Measurements from ENCODE around the gene TMEM253. TPM values are rescaled to one million over a fixed set of nuclear protein-coding genes. Genes with fewer than 3 reads are reported as not detected.

The TMEM253 gene
- total RNA-seq, 2 experiments from 2014 or later: not detected

- TF ChIP-seq, protein P1, sequence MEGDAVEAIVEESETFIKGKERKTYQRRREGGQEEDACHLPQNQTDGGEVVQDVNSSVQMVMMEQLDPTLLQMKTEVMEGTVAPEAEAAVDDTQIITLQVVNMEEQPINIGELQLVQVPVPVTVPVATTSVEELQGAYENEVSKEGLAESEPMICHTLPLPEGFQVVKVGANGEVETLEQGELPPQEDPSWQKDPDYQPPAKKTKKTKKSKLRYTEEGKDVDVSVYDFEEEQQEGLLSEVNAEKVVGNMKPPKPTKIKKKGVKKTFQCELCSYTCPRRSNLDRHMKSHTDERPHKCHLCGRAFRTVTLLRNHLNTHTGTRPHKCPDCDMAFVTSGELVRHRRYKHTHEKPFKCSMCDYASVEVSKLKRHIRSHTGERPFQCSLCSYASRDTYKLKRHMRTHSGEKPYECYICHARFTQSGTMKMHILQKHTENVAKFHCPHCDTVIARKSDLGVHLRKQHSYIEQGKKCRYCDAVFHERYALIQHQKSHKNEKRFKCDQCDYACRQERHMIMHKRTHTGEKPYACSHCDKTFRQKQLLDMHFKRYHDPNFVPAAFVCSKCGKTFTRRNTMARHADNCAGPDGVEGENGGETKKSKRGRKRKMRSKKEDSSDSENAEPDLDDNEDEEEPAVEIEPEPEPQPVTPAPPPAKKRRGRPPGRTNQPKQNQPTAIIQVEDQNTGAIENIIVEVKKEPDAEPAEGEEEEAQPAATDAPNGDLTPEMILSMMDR (IDR thresholded peaks at IDR 0.05): no peak
- CTCF ChIA-PET: interaction anchor here (0.7 to 1.5 kb wide), 2 partner anchors 8 to 98 kb away, joined by 3 read pairs; no protein-coding TSS in a partner anchor
Observed at GRCh38 chr14:21112255-21112654, 11.4 kb downstream of the TMEM253 start.

DNA sequence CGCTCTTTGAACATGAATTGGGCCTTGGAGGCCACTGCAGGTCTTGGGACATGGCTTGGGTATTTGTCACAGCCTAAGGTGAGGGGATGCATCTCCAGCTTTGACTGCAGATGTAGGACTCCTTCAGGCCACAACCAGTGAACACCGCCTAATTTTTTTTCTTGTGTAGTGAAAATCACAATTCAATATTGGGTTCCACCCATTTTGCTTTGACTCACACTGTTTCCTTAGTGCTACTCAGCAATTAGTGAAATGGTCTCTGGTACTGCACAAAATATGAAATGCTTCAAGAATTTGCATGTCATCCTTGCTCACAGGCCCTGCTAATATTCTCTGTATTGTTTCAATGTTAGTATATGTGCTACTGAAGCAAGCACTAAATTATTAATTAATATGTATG, 12.5 kb downstream of the TMEM253 start:
- H3K36me3 Mint-ChIP-seq (ENCODE audit: low read depth): no peaks in the 10 kb centered on the region
- no peak overlapping the region for H3K27ac Mint-ChIP-seq
- ATAC-seq (ENCODE audit: poor library complexity) (no peak), DNase-seq (no peak)
- H3K27me3 ChIP-seq (ENCODE audit: control insufficient read depth in 1 of 2, insufficient read depth in 2 of 2, low read length in 2 of 2): no peaks in the 10 kb centered on the region
- no peaks in the 10 kb centered on the region for H3K4me1 ChIP-seq (ENCODE audit: insufficient read depth, low read length)
- no peak overlapping the region for H3K4me3 ChIP-seq (ENCODE audit: low read length)
- TF ChIP-seq, protein P1 (IDR thresholded peaks at IDR 0.05): no peak
- H3K9me3 ChIP-seq (ENCODE audit: control insufficient read depth in 1 of 2, insufficient read depth in 1 of 2, low read length in 2 of 2): no peaks in the 10 kb centered on the region
- H3K4me1 Mint-ChIP-seq (ENCODE audit: low read depth): no peaks in the 10 kb centered on the region
- no peak overlapping the region for H3K4me3 Mint-ChIP-seq
- H3K27ac ChIP-seq (ENCODE audit: low read depth in 1 of 2, low read length in 2 of 2): no peak overlapping the region
- no peaks in the 10 kb centered on the region for H3K36me3 ChIP-seq (ENCODE audit: insufficient read depth, low read length)
- intact Hi-C loops (cut with DNase I, micrococcal nuclease): no loop called here
- CTCF ChIA-PET: interaction anchor here (1.5 kb wide), 1 partner anchor 99 kb away, joined by 3 read pairs; no protein-coding TSS in a partner anchor
- POLR2A ChIA-PET: no interaction called here
- no peaks in the 10 kb centered on the region for H3K9me3 Mint-ChIP-seq
- H3K27me3 Mint-ChIP-seq: peaks cover 6% of the 10 kb centered on the region

More at GRCh38 chr14:21112255-21112654, 11.4 kb downstream of the TMEM253 start:
- H3K9me3 Mint-ChIP-seq: no peaks in the 10 kb centered on the region
- no peak overlapping the region for H3K4me3 Mint-ChIP-seq
- no peaks in the 10 kb centered on the region for H3K36me3 Mint-ChIP-seq (ENCODE audit: low read depth)
- no peaks in the 10 kb centered on the region for H3K9me3 ChIP-seq (ENCODE audit: control insufficient read depth in 1 of 2, insufficient read depth in 1 of 2, low read length in 2 of 2)
- no peak overlapping the region for H3K27ac ChIP-seq (ENCODE audit: low read depth in 1 of 2, low read length in 2 of 2)
- no peaks in the 10 kb centered on the region for H3K4me1 Mint-ChIP-seq (ENCODE audit: low read depth)
- DNase-seq: no peak
- no peak for ATAC-seq (ENCODE audit: poor library complexity)
- no peaks in the 10 kb centered on the region for H3K27me3 Mint-ChIP-seq
- POLR2A ChIA-PET: no interaction called here
- no peaks in the 10 kb centered on the region for H3K36me3 ChIP-seq (ENCODE audit: insufficient read depth, low read length)
- H3K27ac Mint-ChIP-seq: no peak overlapping the region
- no peaks in the 10 kb centered on the region for H3K27me3 ChIP-seq (ENCODE audit: control insufficient read depth in 1 of 2, insufficient read depth in 2 of 2, low read length in 2 of 2)
- H3K4me3 ChIP-seq (ENCODE audit: low read length): no peak overlapping the region
- intact Hi-C loops (cut with DNase I, micrococcal nuclease): no loop called here
- H3K4me1 ChIP-seq (ENCODE audit: insufficient read depth, low read length): no peaks in the 10 kb centered on the region

GRCh38 chr14:21118933-21119332, 18.1 kb downstream of the TMEM253 start:
- Mint-ChIP-seq H3K36me3 (ENCODE audit: low read depth) (no peaks in the 10 kb centered on the region), H3K27me3 (peaks cover 40% of the 10 kb centered on the region), H3K27ac (no peak overlapping the region), H3K4me3 (no peak overlapping the region), H3K9me3 (no peaks in the 10 kb centered on the region), H3K4me1 (ENCODE audit: low read depth) (no peaks in the 10 kb centered on the region)
- Histone ChIP-seq H3K4me1 (ENCODE audit: insufficient read depth, low read length) (no peaks in the 10 kb centered on the region), H3K36me3 (ENCODE audit: insufficient read depth, low read length) (no peaks in the 10 kb centered on the region), H3K9me3 (ENCODE audit: control insufficient read depth in 1 of 2, insufficient read depth in 1 of 2, low read length in 2 of 2) (no peaks in the 10 kb centered on the region), H3K27me3 (ENCODE audit: control insufficient read depth in 1 of 2, insufficient read depth in 2 of 2, low read length in 2 of 2) (peaks cover 0 to 9% of the 10 kb centered on the region in 2 experiments), H3K27ac (ENCODE audit: low read depth in 1 of 2, low read length in 2 of 2) (no peak overlapping the region), H3K4me3 (ENCODE audit: low read length) (no peak overlapping the region)
- intact Hi-C loops (cut with DNase I, micrococcal nuclease): no loop called here
- ChIA-PET CTCF (no interaction called here), POLR2A (no interaction called here)
- TF ChIP-seq, protein P1 (IDR thresholded peaks at IDR 0.05): no peak
- no peak for ATAC-seq (ENCODE audit: poor library complexity)
- DNase-seq: no peak
